ENCODE data around the gene DGCR6.
"Not testable (repeated sequence)": the region's sequence is repeated elsewhere in the genome, so short reads cannot be mapped to it uniquely, and the experiment has no call there.

DGCR6 gene

GRCh38 chr22:18905540-18906409 is at the start of gene DGCR6:
Gene DGCR6, plus strand, starts transcription at chr22:18906320. Its CDS starts 55 bp downstream, at chr22:18906375.
- DNase-seq: no peak

DNA sequence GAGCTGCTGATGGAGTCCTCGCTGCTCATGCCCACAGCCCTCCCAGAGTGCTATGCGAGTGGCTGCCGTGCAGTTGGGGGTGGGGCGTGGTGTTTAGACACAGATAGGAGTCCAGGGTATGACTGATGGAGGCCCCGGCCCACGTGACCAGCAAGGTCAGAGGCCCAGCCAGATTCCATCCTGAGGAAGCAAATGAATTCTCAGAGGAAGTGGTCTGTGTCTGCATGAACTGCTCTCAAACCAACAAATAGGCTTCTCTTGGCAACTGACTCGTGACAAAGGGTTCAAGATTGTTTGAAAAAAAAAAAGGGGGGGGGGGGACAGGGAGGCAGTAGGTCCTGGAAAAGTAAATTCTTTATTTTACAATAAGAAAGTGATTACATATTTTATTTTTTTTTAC is 46.8 kb upstream of the DGCR6 start:
- DNase-seq: not testable (repeated sequence)

- DNase-seq: not testable (repeated sequence)
Observed at GRCh38 chr22:18881260-18881659, 24.9 kb upstream of the DGCR6 start.

GRCh38 chr22:18884465-18884864 is 21.7 kb upstream of the DGCR6 start:
- DNase-seq: not testable (repeated sequence)

DNA sequence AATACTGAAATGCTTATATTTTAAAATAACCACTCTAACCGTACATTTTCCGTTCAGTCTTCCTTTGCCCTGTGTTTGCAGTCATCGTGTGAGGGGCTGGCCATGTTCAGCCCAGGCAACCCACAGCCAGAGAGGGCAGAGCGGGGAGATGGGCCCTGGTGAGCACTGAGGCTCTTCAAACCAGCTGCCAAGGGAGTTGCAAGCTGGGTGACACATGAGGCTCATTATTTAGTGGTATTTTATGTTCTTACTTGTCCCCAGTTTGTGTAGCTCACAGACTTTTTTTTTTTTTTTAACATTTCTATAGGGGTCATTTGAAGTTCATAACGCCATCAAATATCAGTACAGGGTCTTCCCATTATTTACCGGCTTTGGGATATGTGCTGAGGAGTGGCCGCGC is 18.0 kb upstream of the DGCR6 start:
- no peak for DNase-seq

- DNase-seq: not testable (repeated sequence)
Observed at GRCh38 chr22:18890510-18891192, 15.5 kb upstream of the DGCR6 start.

DNA sequence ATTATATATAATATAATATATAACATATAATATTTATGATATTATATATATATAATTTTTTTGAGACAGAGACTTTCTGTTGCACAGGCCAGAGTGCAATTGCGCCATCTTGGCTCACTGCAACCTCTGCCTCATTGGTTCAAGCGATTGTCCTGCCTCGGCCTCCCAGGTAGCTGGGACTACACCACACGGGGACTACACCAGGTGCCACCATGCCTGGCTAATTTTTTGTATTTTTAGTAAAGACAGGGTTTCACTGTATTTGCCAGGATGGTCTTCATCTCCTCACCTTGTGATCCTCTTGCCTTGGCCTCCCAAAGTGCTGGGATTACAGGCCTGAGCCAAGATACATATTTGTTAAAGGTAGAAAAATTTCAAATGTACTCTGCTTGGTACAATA is 12.3 kb upstream of the DGCR6 start:
- DNase-seq: not testable (repeated sequence)

- DNase-seq: not testable (repeated sequence)
Observed at GRCh38 chr22:18896037-18896657, 10.0 kb upstream of the DGCR6 start.

DNA sequence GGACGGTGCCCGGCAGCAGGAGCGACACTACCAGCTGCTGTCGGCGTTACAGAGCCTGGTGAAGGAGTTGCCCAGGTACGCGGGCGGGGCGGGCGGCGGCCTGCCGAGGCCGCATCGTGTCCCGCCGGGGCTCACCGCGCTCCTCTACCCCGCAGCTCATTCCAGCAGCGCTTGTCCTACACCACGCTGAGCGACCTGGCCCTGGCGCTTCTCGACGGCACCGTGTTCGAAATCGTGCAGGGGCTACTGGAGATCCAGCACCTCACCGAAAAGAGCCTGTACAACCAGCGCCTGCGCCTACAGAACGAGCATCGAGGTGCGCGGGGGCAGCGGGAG is 258 bp downstream of the DGCR6 start:
- not testable (repeated sequence) for DNase-seq

DNA sequence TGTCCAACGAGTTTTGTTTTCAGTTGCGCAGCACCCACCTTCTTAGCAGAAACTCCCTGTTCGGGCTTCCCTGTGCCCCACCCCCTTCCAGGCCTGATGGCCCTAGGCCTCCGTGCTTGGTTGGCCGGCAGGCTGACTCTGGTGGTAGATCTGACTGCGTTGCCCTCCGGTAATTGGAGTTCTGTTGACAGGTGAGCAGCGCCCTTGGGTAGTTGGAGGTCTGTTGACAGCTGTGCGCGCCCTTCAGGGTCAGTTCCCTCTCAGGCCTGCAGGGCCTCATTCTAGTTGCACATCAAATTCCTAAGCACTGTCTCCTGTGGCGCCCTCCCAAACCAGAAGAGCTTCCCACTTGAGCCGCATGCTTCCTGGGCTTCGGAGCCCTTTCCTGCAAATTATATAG is 776 bp downstream of the DGCR6 start:
- DNase-seq: no peak

- DNase-seq: no peak
Observed at GRCh38 chr22:18909556-18909955, 3.4 kb downstream of the DGCR6 start.

DNA sequence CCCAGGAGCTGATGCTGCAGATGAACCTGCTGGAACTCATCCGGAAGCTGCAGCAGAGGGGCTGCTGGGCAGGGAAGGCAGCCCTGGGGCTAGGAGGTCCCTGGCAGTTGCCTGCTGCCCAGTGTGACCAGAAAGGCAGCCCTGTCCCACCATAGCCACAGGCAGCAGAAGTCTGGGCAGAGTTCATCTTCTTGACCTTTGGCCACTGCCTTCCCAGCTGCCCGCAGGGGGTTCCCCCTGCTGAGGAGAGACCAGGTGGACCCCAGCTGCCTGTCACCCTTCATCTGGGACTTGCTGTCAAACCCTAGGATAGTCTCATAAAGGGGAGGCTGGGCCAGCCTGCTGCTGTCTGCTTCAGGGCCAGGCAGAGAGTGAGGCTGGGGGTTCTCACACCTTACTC is 5.4 kb downstream of the DGCR6 start:
- DNase-seq: not testable (repeated sequence)

GRCh38 chr22:18912264-18912946 is 6.3 kb downstream of the DGCR6 start:
- not testable (repeated sequence) for DNase-seq

GRCh38 chr22:18914558-18914957 is 8.4 kb downstream of the DGCR6 start:
- DNase-seq: not testable (repeated sequence)

DNA sequence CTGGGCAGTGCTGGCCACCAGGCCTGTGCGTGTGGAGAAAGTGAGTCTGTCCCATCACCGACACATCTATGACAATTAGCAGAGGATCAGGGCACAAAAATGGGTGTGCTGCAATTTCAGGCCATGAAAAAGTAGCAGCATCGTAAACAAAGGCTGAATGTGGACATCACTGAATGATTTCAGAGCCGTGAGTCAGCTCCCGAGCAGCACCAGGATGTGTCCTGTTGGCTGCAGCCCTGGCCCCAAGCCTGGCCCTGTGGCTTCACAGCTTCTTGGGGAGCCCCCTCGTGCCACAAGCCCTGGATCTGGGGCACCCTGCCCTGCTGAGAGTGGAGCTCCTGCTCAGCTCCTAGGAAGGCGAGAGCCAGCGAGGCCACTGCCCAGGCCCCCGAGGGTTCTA is 9.4 kb downstream of the DGCR6 start:
- not testable (repeated sequence) for DNase-seq

DNA sequence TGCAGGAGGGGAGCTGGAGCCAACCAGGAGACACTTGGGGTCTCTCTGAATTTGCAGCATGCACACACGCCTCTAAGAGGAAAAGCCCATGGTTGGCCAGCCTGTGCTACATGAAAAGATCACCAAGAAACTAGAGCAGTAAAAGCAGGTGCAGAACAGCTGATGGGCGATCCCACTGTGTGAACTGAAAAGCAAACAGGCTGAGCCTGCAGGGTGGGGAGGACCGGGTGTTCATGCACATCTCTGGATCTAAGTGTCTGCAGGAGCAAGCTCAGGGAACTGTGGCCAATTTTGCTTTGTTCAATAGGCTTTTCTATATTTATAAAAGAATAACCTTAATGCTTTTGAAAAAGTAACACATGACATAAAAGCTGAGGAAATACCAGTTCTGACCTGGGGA is 11.7 kb downstream of the DGCR6 start:
- not testable (repeated sequence) for DNase-seq

- DNase-seq: not testable (repeated sequence)
Observed at GRCh38 chr22:18920257-18920902, 14.3 kb downstream of the DGCR6 start.

- DNase-seq: no peak
Observed at GRCh38 chr22:18925368-18926064, 19.4 kb downstream of the DGCR6 start.

- no peak for DNase-seq
Observed at GRCh38 chr22:18927020-18927419, 20.9 kb downstream of the DGCR6 start.

DNA sequence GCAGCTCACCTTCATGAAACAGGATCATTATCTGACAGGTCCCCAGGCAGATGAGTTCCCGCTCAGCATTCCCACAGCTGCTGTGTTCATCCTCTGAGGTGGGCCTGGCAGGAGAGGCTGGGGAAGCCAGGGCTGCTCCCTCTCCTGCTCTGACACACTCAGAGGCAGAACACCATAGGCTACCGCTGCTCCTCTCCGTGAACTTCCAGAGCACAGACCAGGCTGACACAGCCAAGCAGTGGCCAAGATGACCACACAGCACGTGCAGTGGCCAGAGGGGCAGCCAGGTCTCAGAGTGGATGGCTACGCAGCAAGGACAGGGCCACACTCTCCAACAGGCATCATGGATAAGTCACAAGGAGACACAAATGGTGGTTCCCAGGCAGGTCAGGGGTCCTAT is 21.5 kb downstream of the DGCR6 start:
- DNase-seq: no peak

DNA sequence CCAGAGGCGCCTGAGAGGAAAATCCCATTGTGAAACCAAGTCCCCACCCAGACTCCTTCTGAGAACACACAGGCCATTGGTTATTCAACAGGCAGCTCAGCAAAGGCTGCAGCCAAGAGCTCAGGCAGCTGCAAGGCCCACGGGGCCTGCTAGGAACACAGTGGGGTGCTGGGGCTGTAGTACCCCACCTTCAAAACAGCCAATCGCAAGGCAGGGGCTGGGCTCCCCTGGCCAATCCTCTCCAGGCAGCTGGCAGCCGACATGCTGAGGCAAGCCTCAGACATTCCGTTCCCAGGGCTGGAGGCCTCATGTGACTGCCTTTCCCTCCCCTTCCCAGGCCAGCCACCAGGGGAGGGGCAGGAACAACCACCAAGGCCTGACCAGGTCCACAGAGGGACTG is 23.3 kb downstream of the DGCR6 start:
- no peak for DNase-seq

All from NCI-H146 (cell line).